Measurements from ENCODE around the gene CHST7. TPM values are rescaled to one million over a fixed set of nuclear protein-coding genes. Genes with fewer than 3 reads are reported as not detected.

Gene CHST7
- total RNA-seq, 1 experiment from 2014 or later, result 24.7 TPM

DNA sequence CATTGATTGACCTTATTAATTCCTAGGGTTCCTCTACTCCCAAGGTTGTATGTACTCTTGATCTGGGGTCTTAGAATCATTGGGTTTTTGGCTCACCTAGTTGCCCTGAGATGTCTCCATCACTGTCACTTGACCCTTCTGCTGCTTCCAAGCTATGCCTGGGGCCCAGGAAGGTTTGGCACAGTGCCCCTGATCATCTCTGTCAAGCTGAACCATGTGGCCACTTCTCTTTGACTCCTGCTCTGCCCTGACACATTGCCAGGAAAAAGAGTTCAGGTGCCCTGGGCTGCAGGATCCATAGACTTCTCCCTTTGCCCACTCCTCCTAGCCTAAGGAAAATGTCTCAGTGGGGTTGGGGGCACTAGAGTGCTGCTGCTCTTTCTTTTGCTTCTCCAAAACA lies 3.9 kb upstream of the CHST7 start:
- DNase-seq (no peak), ATAC-seq (no peak)
- Histone ChIP-seq H3F3A (ENCODE audit: low read length, unreplicated experiment) (no peaks in the 10 kb centered on the region), H3K9ac (ENCODE audit: low read length) (no peak overlapping the region), H3K9me3 (ENCODE audit: low read length) (no peaks in the 10 kb centered on the region), H3K9me2 (replicated peaks; ENCODE audit: low read length) (no peaks in the 10 kb centered on the region), H3K4me2 (ENCODE audit: low read length) (no peak overlapping the region), H3K79me2 (ENCODE audit: low read length) (peaks cover 5% of the 10 kb centered on the region), H3K36me3 (ENCODE audit: low read depth, low read length) (no peaks in the 10 kb centered on the region), H2AFZ (ENCODE audit: low read length) (no peak overlapping the region), H3K27me3 (ENCODE audit: low read length) (no peaks in the 10 kb centered on the region), H3K4me1 (ENCODE audit: insufficient read depth, low read length) (peaks cover 26% of the 10 kb centered on the region), H3K27ac (ENCODE audit: low read length) (no peak overlapping the region), H4K20me1 (ENCODE audit: low read length) (no peaks in the 10 kb centered on the region), H3K4me3 (ENCODE audit: low read length) (no peak overlapping the region)
- intact Hi-C loops (cut with micrococcal nuclease), result loop anchor here (5.0 to 10.0 kb wide), 2 partner anchors 118 to 185 kb away; partner anchors contain the start of gene SLC9A7
- POLR2A ChIA-PET (ENCODE audit: unreplicated experiment), result no interaction called here
- no TSS peak for BruUV-seq (replicated peaks)
- CTCF ChIA-PET, result no interaction called here
- TF ChIP-seq EZH2 (IDR thresholded peaks at IDR 0.05; ENCODE audit: low read length, unreplicated experiment) (no peak), EZH2phosphoT487 (IDR thresholded peaks at IDR 0.05; ENCODE audit: borderline replicate concordance, low read length) (no peak)
- TF ChIP-seq, protein P1, sequence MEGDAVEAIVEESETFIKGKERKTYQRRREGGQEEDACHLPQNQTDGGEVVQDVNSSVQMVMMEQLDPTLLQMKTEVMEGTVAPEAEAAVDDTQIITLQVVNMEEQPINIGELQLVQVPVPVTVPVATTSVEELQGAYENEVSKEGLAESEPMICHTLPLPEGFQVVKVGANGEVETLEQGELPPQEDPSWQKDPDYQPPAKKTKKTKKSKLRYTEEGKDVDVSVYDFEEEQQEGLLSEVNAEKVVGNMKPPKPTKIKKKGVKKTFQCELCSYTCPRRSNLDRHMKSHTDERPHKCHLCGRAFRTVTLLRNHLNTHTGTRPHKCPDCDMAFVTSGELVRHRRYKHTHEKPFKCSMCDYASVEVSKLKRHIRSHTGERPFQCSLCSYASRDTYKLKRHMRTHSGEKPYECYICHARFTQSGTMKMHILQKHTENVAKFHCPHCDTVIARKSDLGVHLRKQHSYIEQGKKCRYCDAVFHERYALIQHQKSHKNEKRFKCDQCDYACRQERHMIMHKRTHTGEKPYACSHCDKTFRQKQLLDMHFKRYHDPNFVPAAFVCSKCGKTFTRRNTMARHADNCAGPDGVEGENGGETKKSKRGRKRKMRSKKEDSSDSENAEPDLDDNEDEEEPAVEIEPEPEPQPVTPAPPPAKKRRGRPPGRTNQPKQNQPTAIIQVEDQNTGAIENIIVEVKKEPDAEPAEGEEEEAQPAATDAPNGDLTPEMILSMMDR (conservative IDR thresholded peaks at IDR 0.05; ENCODE audit: low read depth, low read length), result no peak

DNA sequence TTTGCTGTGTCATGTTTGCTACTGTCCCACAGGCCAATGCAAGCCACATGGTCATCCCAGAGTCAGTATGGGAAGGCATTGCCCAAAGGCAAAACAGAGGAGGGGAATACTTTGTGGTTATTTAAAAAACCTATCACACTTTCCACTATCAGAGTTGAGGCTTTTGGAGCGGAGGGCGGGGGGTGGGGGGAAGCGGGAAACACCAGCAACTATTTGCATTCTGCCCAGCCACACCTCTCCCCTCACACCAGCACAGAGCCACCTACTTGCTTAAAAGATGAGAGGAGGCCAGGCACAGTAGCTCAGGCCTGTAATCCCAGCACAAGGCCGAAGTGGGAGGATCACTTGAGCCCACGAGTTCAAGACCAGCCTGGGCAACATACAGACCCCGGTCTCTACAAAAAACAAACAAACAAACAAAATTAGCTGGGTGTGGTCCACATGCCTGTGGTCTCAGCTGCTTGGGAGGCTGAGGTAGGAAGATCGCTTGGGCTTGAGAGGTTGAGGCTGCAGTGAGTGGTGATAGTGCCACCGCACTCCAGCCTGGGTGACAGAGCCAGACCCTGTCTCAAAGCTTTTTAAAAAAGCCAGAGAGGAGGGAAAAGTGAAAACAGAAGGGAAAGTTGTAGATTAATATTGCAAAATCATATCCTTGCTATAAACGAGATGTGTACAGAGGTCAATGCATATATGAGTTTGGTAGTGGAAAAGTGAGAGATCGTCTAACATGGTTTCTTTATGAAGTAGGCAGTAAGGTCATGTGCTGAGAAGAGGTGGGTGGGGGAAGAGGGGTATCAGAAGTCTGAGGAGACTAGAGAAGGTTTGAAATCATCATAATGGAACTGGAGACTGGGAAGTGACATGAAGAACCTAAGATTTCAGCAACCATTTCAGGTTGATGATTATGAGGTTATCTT lies 1.9 kb upstream of the CHST7 start:
- Histone ChIP-seq H3K9ac (ENCODE audit: low read length) (no peak overlapping the region), H3K4me2 (ENCODE audit: low read length) (no peak overlapping the region), H2AFZ (ENCODE audit: low read length) (no peak overlapping the region), H3K9me2 (replicated peaks; ENCODE audit: low read length) (no peaks in the 10 kb centered on the region), H3K36me3 (ENCODE audit: low read depth, low read length) (no peaks in the 10 kb centered on the region), H3K9me3 (ENCODE audit: low read length) (no peaks in the 10 kb centered on the region), H3K79me2 (ENCODE audit: low read length) (peaks cover 25% of the 10 kb centered on the region), H4K20me1 (ENCODE audit: low read length) (no peaks in the 10 kb centered on the region), H3K4me1 (ENCODE audit: insufficient read depth, low read length) (peaks cover 23% of the 10 kb centered on the region), H3K27ac (ENCODE audit: low read length) (no peak overlapping the region), H3F3A (ENCODE audit: low read length, unreplicated experiment) (peaks cover under 1% of the 10 kb centered on the region), H3K27me3 (ENCODE audit: low read length) (no peaks in the 10 kb centered on the region), H3K4me3 (ENCODE audit: low read length) (no peak overlapping the region)
- ATAC-seq (no peak), DNase-seq (no peak)
- no TSS peak for BruUV-seq (replicated peaks)
- CTCF ChIA-PET, result interaction anchor here (0.6 to 1.1 kb wide), 2 partner anchors 17 to 25 kb away, joined by 3 to 9 read pairs; no protein-coding TSS in a partner anchor
- TF ChIP-seq EZH2 (IDR thresholded peaks at IDR 0.05; ENCODE audit: low read length, unreplicated experiment) (no peak), EZH2phosphoT487 (IDR thresholded peaks at IDR 0.05; ENCODE audit: borderline replicate concordance, low read length) (no peak)
- TF ChIP-seq, protein P1 (conservative IDR thresholded peaks at IDR 0.05; ENCODE audit: low read depth, low read length), result no peak
- POLR2A ChIA-PET (ENCODE audit: unreplicated experiment), result no interaction called here
- intact Hi-C loops (cut with micrococcal nuclease), result loop anchor here (2.0 to 10.0 kb wide), 3 partner anchors 17 to 183 kb away; partner anchors contain the start of gene SLC9A7

Data from PC-3 (cell line).